ENCODE data around the gene NETO2. TPM values are rescaled to one million over a fixed set of nuclear protein-coding genes. Genes with fewer than 3 reads are reported as not detected.
"Not testable (repeated sequence)": the region's sequence is repeated elsewhere in the genome, so short reads cannot be mapped to it uniquely, and the experiment has no call there.

NETO2 gene
- polyA plus RNA-seq, 1 experiment = 14.4 TPM

DNA sequence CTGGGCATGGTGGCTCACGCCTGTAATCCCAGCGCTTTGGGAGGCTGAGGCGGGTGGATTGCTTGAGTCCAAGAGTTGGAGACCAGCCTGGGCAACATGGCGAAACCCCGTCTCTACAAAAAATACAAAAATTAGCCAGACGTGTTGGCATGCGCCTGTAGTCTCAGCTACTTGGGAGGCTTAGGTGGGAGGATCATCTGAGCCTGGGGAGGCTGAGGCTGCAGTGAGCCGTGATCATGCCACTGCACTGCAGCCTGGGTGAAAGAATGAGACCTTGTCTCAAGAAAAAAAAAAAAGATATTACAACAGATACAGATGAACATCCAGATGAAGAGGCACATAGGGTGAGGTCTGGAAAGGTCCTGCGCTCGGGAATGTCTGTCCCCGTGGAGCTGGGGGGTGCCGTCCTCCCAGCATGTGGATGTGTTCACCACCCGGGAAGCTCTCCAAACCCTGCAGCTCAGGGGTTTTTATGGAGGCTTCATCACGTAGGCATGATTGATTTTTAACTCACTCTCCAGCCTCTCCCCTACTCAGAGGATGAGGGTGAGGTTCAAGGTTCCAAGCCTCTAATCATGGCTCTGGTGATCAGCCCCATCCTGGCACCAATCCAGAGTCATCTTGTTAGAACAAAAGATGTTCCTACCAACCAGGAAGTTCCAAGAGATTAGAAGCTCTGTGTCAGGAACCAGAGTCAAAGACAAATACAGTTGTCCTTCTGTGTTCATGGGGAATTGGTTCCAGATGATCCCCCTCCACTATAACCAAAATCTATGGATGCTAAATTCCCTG is 85.3 kb downstream of the NETO2 start:
- H3K4me3 ChIP-seq (ENCODE audit: low read depth, low read length) = no peak overlapping the region
- ChIA-PET POLR2A (no interaction called here), CTCF (interaction anchor here (0.6 kb wide), 1 partner anchor 323 kb away, joined by 3 read pairs; no protein-coding TSS in a partner anchor)
- H3K27me3 ChIP-seq (ENCODE audit: control insufficient read depth, insufficient read depth, low read length) = peaks cover 2% of the 10 kb centered on the region
- no peak for DNase-seq (ENCODE audit: low read depth)
- no peaks in the 10 kb centered on the region for H3K36me3 ChIP-seq (ENCODE audit: control insufficient read depth, insufficient read depth, low read length)
- TF ChIP-seq, protein P1, sequence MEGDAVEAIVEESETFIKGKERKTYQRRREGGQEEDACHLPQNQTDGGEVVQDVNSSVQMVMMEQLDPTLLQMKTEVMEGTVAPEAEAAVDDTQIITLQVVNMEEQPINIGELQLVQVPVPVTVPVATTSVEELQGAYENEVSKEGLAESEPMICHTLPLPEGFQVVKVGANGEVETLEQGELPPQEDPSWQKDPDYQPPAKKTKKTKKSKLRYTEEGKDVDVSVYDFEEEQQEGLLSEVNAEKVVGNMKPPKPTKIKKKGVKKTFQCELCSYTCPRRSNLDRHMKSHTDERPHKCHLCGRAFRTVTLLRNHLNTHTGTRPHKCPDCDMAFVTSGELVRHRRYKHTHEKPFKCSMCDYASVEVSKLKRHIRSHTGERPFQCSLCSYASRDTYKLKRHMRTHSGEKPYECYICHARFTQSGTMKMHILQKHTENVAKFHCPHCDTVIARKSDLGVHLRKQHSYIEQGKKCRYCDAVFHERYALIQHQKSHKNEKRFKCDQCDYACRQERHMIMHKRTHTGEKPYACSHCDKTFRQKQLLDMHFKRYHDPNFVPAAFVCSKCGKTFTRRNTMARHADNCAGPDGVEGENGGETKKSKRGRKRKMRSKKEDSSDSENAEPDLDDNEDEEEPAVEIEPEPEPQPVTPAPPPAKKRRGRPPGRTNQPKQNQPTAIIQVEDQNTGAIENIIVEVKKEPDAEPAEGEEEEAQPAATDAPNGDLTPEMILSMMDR (IDR thresholded peaks at IDR 0.05; ENCODE audit: insufficient read depth, low read depth, low read length) = no peak

DNA sequence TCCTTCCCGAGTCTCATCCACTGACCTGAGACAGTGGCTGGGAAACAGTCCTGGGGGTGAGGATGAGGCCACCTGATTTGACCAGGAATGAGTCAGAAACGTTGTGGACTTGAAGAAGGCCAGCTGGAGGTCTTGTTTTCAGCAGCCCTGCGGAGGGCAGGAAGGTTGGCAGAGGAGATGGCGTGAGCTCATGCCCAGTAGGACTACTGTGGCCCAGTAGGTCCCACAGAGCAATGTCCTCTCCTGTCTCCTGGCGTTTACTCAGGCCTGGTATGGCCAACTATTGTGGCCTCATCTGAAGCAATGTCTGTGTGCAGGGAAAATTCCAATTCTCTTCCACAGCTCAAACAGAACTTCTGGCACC is 86.1 kb downstream of the NETO2 start:
- ChIA-PET CTCF (no interaction called here), POLR2A (no interaction called here)
- Histone ChIP-seq H3K4me3 (ENCODE audit: low read depth, low read length) (no peak overlapping the region), H3K27me3 (ENCODE audit: control insufficient read depth, insufficient read depth, low read length) (peaks cover 2% of the 10 kb centered on the region), H3K36me3 (ENCODE audit: control insufficient read depth, insufficient read depth, low read length) (no peaks in the 10 kb centered on the region)
- no peak for DNase-seq (ENCODE audit: low read depth)
- TF ChIP-seq, protein P1 (IDR thresholded peaks at IDR 0.05; ENCODE audit: insufficient read depth, low read depth, low read length) = no peak

DNA sequence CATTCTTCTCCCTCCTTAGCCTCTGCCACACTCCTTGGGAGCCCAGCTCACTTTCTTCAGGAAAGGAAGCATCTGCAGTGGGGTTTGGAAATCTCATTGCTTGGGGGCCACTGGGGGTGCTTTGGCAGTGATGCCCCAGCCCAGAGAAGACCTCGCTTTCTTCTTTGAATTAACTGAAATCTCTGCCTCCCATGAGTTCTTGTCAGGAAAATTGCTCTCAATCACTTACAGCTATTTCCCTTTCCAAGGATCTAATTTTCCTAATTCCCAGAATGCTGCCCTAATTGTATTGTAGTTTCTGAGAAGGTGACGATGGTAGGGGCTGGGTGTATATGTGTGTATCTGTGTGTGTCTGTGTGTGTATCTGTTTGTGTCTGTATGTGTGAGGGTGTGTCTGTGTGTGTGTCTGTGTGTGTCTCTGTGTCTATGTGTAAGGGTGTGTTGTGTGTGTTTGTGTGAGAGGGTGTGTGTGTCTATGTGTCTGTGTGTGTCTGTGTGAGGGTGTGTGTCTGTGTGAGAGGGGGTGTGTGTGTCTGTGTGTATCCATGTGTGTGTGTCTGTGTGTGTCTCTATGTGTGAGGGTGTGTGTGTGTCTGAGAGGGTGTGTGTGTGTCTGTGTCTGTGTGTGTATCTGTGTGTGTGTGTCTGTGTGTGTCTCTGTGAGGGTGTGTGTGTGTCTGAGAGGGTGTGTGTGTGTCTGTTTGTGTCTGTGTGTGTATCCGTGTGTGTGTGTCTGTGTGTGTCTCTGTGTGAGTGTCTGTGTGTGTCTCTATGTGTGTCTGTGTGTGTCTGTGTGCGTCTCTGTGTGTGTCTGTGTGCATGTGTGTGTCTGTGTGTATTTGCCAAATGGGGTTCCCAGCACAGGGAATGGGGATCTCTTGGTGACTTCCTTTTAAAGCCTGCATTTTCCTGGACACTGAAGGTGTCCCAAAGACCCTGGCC is 86.8 kb downstream of the NETO2 start:
- CTCF ChIA-PET = interaction anchor here (1.2 kb wide), 1 partner anchor 9 kb away, joined by 3 read pairs; no protein-coding TSS in a partner anchor
- Histone ChIP-seq H3K4me3 (ENCODE audit: low read depth, low read length) (no peak overlapping the region), H3K27me3 (ENCODE audit: control insufficient read depth, insufficient read depth, low read length) (peaks cover 2% of the 10 kb centered on the region), H3K36me3 (ENCODE audit: control insufficient read depth, insufficient read depth, low read length) (no peaks in the 10 kb centered on the region)
- TF ChIP-seq, protein P1 (IDR thresholded peaks at IDR 0.05; ENCODE audit: insufficient read depth, low read depth, low read length) = no peak
- POLR2A ChIA-PET = no interaction called here
- DNase-seq (ENCODE audit: low read depth) = no peak

DNA sequence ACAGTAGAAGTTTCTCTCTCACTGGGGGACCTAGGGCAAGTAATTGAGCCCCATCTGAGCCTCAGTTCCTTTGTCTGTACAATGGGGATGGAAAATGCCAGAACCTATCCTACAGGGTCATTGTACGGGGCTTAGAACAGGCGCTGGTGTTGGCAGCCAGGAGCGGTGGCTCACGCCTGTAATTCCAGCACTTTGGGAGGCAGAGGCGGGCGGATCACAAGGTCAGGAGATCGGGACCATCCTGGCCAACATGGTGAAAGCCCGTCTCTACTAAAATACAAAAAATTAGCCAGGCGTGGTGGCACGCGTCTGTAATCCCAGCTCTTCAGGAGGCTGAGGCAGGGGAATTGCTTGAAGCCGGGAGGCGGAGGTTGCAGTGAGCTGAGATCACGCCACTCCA is 87.7 kb downstream of the NETO2 start:
- DNase-seq (ENCODE audit: low read depth); H3K27me3 ChIP-seq (ENCODE audit: control insufficient read depth, insufficient read depth, low read length); POLR2A ChIA-PET; H3K4me3 ChIP-seq (ENCODE audit: low read depth, low read length); H3K36me3 ChIP-seq (ENCODE audit: control insufficient read depth, insufficient read depth, low read length): not testable (repeated sequence)
- CTCF ChIA-PET = interaction anchor here (1.2 kb wide), 1 partner anchor 8 kb away, joined by 3 read pairs; no protein-coding TSS in a partner anchor

DNA sequence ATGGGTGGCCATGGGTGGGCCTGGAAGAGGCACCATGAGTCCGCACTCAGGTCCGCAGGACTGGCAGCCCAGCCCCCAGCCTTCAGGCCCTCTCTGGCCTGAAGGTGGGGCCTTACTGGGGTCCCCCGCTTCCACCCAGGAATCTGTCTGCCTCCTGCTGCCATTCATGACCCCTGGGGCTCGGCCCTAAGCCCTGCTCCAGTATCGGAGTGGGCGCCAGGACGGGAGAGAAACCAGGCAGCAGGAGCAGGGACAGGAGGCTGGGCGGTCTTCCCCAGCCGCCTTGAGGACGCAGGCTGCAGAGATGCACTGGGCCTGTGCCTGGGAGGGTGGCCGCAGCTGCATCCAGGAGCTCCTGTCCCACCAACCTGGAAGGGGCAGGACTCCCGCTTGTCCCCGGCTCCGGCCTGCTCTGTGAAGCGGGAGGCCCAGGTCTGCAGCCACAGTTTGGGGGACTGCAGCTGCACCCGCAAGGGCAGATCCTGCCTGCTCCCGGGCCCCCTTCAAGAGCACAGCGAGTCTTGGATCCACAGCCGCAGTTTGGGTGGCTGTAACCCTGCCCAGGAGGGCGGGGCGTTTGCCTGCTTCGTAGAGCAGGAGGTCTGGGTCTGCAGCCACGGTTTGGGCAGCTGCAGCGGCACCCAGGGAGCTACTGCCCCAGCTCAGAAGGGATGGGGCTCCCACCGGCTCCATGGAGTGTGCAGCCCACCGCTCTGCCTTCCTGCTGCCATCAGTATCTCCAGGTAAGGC is 88.4 kb downstream of the NETO2 start:
- POLR2A ChIA-PET = no interaction called here
- DNase-seq (ENCODE audit: low read depth) = no peak
- H3K36me3 ChIP-seq (ENCODE audit: control insufficient read depth, insufficient read depth, low read length) = no peaks in the 10 kb centered on the region

More for the DNA sequence above, 88.4 kb downstream of the NETO2 start:
- Histone ChIP-seq H3K27me3 (ENCODE audit: control insufficient read depth, insufficient read depth, low read length) (peaks cover 2% of the 10 kb centered on the region), H3K4me3 (ENCODE audit: low read depth, low read length) (no peak overlapping the region)
- CTCF ChIA-PET = no interaction called here
- TF ChIP-seq, protein P1 (IDR thresholded peaks at IDR 0.05; ENCODE audit: insufficient read depth, low read depth, low read length) = no peak

All from BJ (cell line).